KG1 (cell line): ENCODE data around the gene IYD.
"Not testable (repeated sequence)": the region's sequence is repeated elsewhere in the genome, so short reads cannot be mapped to it uniquely, and the experiment has no call there.

Experiments used
- DNase-seq: peaks from one replicate; lab custom pipeline; 2025; lab: John Stamatoyannopoulos, UW

The IYD gene

GRCh38 chr6:150352321-150353296 is 16.2 kb upstream of the IYD start:
- peak; percentile 32 for DNase-seq

DNA sequence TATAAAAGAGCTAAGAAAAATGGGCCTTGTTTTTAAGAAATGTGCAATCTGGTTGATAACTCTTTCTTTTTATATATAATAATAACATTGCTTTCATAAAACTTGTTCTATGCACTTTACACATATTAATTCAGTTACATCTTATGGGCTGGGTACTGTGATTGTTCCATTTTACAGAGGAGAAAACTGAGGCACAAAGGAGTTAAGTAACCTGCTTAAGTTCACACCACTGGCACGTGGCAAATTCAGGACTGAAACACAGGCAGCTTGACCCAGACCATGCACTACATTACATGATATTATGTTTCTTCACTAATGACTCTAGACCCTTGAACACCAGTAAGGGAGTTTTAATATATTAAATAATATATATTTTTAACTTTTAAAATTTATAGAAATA is 15.4 kb upstream of the IYD start:
- no peak for DNase-seq

DNA sequence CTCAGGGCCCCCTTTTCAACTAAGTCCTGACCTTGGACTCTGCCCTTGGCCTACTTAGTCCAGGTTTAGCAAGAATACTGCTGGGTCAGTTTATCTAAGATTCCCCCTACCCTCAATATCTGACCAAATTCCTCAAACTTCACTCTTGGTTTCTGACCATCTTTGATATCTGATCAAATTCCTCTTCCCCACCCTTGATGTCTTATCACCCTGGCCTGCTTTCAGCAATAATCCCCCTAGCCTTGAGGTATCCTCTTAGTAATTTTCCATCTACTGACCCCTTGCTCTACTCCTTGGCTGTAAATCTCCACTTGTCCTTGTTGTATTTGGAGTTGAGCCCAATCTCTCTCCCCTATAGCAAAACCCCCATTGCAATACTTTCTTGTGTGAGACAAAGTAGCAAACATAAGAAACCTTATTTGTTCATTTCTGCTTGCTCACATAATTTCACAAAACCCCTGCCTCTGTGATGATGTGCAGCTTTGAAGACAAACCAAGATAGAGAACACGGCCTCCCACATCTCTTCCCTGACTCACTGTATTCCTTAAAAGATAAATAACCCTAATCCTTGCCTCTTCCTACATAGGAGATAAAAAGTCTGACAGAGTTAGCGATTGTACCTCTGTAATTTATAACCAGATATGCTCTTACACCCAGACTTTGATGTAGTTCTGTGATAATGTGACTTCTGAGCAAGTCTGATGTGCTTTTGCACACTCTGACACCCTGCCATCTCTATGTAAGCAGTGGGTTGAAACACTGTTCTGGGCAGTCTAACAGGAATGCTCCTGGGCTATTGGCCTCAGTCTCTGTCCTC is 13.8 kb upstream of the IYD start:
- DNase-seq = no peak

GRCh38 chr6:150355932-150356331 is 12.9 kb upstream of the IYD start:
- no peak for DNase-seq

GRCh38 chr6:150361876-150362275 is 6.9 kb upstream of the IYD start:
- DNase-seq = no peak

DNA sequence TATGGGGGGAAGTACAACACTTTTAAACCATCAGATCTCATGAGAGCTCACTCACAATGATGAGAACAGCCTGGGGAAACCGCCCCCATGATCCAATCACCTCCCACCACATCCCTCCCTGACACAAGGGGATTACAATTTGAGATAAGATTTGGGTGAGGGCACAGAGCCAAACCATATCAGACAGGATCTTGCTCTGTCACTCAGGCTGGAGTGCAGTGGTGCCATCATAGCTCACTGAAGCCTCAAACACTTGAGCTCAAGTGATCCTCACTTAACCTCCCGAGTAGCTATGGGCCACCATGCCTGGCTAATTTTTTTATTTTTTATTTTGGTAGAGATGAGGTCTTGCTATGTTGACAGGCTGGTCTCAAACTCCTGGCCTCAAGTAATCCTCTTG is 5.1 kb upstream of the IYD start:
- DNase-seq = no peak

GRCh38 chr6:150366118-150366778 is 2.6 kb upstream of the IYD start:
- no peak for DNase-seq

DNA sequence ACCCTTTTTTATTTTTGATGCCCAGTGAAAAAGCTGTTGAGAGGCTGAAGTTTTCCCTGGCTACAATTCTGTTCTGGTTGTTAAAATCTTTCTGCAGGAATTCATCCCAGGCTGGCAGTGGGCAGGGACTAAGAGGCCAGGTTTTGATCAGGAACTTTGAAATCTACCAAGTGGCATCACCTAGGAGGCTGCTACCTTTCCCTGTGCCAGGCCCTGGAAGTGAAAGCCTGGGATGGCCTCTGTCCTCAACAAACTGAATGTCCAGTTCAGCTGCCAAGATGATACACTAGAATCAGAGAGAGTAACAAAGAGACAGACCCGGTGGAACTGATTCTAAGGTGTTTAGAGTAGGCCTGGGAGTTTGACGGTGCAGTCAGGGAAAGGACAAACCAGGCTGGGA is 596 bp downstream of the IYD start:
- no peak for DNase-seq

GRCh38 chr6:150370112-150370511 is 1.3 kb downstream of the IYD start:
- no peak for DNase-seq

DNA sequence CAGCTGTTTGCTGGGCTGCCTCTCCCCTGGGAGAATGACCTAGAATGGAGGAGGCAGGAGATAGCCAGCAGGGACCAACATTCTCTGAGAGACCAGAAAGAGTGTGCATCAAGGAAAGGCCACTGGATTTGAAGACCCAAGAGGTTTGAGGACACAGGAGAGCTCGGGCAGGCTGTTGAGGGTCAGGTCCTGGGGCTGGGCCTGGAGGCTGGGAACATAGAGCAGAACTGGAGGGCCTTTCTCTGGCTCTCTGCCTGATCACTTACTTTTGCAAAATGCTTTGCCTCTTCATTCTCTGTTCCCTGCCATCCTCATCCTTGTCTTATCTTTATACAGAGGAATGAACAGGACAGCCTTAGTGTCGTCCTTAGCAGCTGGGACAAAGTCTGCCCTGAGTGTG is 2.5 kb downstream of the IYD start:
- no peak for DNase-seq

DNA sequence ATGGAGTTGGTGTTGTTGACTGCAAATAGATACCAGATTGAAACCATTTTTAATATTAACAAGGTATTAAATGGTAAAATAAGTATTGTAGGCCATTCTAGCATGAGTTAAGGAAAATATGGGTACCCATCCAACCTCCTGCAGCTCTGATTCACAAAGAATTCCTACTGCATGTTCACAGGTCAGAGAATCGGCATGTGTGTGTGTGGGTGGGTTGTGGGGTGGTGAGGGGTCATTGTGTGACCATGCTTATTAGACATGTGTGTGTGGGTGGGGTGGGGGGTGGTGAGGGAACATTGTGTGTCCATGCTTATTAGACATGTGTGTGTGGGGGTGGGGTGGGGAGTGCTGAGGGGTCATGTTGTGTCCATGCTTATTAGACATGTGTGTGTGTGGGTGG is 3.2 kb downstream of the IYD start:
- no peak for DNase-seq

DNA sequence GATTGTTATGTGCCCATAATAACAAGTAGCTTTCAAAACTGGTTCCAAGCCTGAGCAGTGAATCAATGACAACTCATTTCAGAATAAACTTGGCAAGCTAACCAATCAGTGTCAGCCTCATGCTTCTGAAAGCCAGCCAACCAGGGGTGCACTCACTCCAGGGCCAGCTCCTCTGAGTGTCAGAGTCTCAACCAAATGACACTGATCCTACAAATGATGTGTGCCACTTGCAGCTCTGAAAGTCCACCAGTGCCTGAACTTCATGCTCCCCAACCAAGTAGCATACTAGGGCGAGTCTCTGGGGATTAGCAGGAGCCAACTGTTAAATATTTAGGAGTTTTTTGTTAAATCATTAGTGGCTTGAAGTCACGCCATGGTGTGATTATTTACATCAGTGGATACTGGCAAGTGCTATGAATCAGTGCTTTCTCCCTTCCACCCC is 4.5 kb downstream of the IYD start:
- no peak for DNase-seq

GRCh38 chr6:150374346-150374745 is 5.5 kb downstream of the IYD start:
- DNase-seq = not testable (repeated sequence)

GRCh38 chr6:150377211-150377781 is 8.5 kb downstream of the IYD start:
- DNase-seq = no peak

DNA sequence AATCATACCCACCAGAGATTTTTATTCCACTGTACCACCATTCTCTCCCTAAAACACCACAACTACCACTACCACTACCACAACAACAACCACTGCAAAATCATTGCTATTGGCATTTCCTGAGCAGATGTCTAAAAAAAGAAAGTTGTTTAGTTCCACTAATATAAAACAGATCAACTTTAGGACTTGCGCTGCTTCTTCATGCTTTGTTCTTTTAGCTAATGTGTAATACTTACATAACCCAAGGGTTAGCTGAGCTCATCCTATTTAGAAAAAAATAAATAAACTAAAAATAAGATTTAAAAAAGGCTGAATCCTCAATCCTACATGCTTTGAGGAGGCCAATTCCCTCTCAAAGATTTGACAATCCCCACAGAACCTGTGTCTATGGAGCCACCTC is 11.4 kb downstream of the IYD start:
- no peak for DNase-seq

DNA sequence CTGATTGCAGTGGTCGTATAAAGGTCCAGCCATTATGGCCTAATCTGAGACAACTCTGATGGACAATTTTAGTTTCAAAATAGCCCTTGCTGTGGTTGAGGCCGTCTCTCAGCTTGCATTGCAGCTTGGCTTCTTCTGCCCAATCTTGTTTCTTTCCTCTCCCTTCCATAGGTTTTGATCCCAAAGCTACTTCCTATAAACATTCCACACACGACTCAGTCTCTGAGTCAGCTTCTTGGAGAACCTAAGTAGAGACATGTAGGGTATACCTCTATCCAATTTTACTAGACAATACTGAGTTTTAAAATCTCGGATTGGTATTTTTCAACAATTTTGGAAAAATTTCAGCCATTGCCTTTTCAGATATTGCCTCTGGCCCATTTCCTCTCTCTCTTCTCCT is 13.4 kb downstream of the IYD start:
- DNase-seq = no peak

DNA sequence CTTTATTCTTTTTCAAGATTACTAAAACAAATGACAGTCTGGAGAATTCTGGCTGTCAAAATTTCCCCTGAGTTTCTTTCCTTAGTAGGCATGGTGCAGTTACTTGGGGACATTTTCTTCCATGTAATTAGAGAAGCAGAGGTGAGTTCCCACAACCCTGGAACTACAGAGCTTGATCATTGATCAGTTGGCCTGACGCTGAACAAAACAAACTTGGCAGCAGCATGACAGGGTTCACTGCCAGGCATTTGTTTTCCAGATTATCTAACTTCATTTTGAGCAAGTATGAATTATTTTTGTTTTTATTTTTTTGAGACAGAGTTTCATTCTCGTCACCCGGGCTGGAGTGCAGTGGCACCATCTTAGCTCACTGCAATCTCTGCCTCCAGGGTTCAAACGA is 22.6 kb downstream of the IYD start:
- no peak for DNase-seq

- no peak for DNase-seq
Measured at GRCh38 chr6:150391890-150392289, 23.1 kb downstream of the IYD start.

GRCh38 chr6:150392452-150393220 is 23.8 kb downstream of the IYD start:
- no peak for DNase-seq

- no peak for DNase-seq
Measured at GRCh38 chr6:150394053-150394898, 25.5 kb downstream of the IYD start.
